ELR (cell line): Measurements from ENCODE around the gene RASGRP2.

Experiments used
- DNase-seq: peaks from one replicate; pipeline ENCODE4 v3.0.0-alpha.2; 2015; ENCODE audit warnings: low read depth

The RASGRP2 gene

GRCh38 chr11:64743591-64744543, at the start of gene RASGRP2:
TSS of gene RASGRP2 (minus strand) at chr11:64744142. CDS start at chr11:64742866, 1,276 bp downstream.
- DNase-seq: peak; percentile 36

- DNase-seq: no peak
Measured at GRCh38 chr11:64792482-64792881, 48.5 kb upstream of the RASGRP2 start.

- DNase-seq: no peak
Measured at GRCh38 chr11:64791781-64792291, 47.9 kb upstream of the RASGRP2 start.

- DNase-seq: no peak
Measured at GRCh38 chr11:64790205-64791095, 46.5 kb upstream of the RASGRP2 start.

- no peak for DNase-seq
Measured at GRCh38 chr11:64789331-64790204, 45.6 kb upstream of the RASGRP2 start.

GRCh38 chr11:64788321-64789215, 44.6 kb upstream of the RASGRP2 start:
- DNase-seq: no peak

- peak; percentile 64 for DNase-seq
Measured at GRCh38 chr11:64787526-64788320, 43.8 kb upstream of the RASGRP2 start.

GRCh38 chr11:64786308-64786707, 42.4 kb upstream of the RASGRP2 start:
- DNase-seq: no peak

GRCh38 chr11:64784813-64785581, 41.1 kb upstream of the RASGRP2 start:
- DNase-seq: no peak

GRCh38 chr11:64778473-64779298, 34.7 kb upstream of the RASGRP2 start, which contains the start of gene SF1:
TSS of gene SF1 (minus strand) at chr11:64778542. CDS start at chr11:64778392, 150 bp downstream.
- peak; percentile 100 for DNase-seq

GRCh38 chr11:64778223-64778472, 34.2 kb upstream of the RASGRP2 start:
- no peak for DNase-seq

- peak; percentile 81 for DNase-seq
Measured at GRCh38 chr11:64777449-64778222, 33.7 kb upstream of the RASGRP2 start.

- DNase-seq: no peak
Measured at GRCh38 chr11:64776875-64777274, 32.9 kb upstream of the RASGRP2 start.

GRCh38 chr11:64776425-64776824, 32.5 kb upstream of the RASGRP2 start:
- DNase-seq: no peak

GRCh38 chr11:64774144-64774543, 30.2 kb upstream of the RASGRP2 start:
- DNase-seq: no peak

GRCh38 chr11:64772303-64773018, 28.5 kb upstream of the RASGRP2 start:
- no peak for DNase-seq

- no peak for DNase-seq
Measured at GRCh38 chr11:64771861-64772260, 27.9 kb upstream of the RASGRP2 start.
